ENCODE data around the gene ATG5.
"Not testable (repeated sequence)": the region's sequence is repeated elsewhere in the genome, so short reads cannot be mapped to it uniquely, and the experiment has no call there.

Gene ATG5

GRCh38 chr6:106254636-106255035 lies 70.9 kb downstream of the ATG5 start:
- Histone ChIP-seq H3K36me3 (replicated peaks; ENCODE audit: low read depth, low read length) (no peaks in the 10 kb centered on the region), H4K20me1 (ENCODE audit: insufficient read depth, low read length) (no peaks in the 10 kb centered on the region), H3K9me3 (ENCODE audit: insufficient read depth, low read length) (no peaks in the 10 kb centered on the region), H2AFZ (ENCODE audit: low read depth, low read length) (no peak overlapping the region), H3K27ac (ENCODE audit: low read length) (no peak overlapping the region), H3K4me1 (ENCODE audit: low read length) (peaks cover 18% of the 10 kb centered on the region), H3K4me2 (ENCODE audit: low read length) (no peak overlapping the region), H3K27me3 (ENCODE audit: low read depth, low read length) (no peaks in the 10 kb centered on the region), H3K79me2 (ENCODE audit: low read length) (peaks cover 11% of the 10 kb centered on the region), H3K9ac (ENCODE audit: low read length) (no peak overlapping the region), H3K4me3 (ENCODE audit: low read length) (no peak overlapping the region)
- TF ChIP-seq EZH2phosphoT487 (IDR thresholded peaks at IDR 0.05; ENCODE audit: low read depth), result no peak

GRCh38 chr6:106253731-106254130 lies 71.8 kb downstream of the ATG5 start:
- Histone ChIP-seq H3K4me3 (ENCODE audit: low read length) (no peak overlapping the region), H4K20me1 (ENCODE audit: insufficient read depth, low read length) (no peaks in the 10 kb centered on the region), H3K79me2 (ENCODE audit: low read length) (peaks cover 17% of the 10 kb centered on the region), H3K4me1 (ENCODE audit: low read length) (peaks cover 23% of the 10 kb centered on the region), H3K36me3 (replicated peaks; ENCODE audit: low read depth, low read length) (no peaks in the 10 kb centered on the region), H3K4me2 (ENCODE audit: low read length) (no peak overlapping the region), H3K27ac (ENCODE audit: low read length) (no peak overlapping the region), H3K27me3 (ENCODE audit: low read depth, low read length) (no peaks in the 10 kb centered on the region), H3K9ac (ENCODE audit: low read length) (no peak overlapping the region), H3K9me3 (ENCODE audit: insufficient read depth, low read length) (no peaks in the 10 kb centered on the region), H2AFZ (ENCODE audit: low read depth, low read length) (no peak overlapping the region)
- TF ChIP-seq EZH2phosphoT487 (IDR thresholded peaks at IDR 0.05; ENCODE audit: low read depth) (no peak), CTCF (IDR thresholded peaks at IDR 0.05; ENCODE audit: low read depth, low read length) (no peak)

GRCh38 chr6:106253172-106253571 lies 72.4 kb downstream of the ATG5 start:
- Histone ChIP-seq H2AFZ (ENCODE audit: low read depth, low read length) (no peak overlapping the region), H3K4me2 (ENCODE audit: low read length) (no peak overlapping the region), H3K9me3 (ENCODE audit: insufficient read depth, low read length) (no peaks in the 10 kb centered on the region), H3K9ac (ENCODE audit: low read length) (no peak overlapping the region), H3K36me3 (replicated peaks; ENCODE audit: low read depth, low read length) (no peaks in the 10 kb centered on the region), H3K27me3 (ENCODE audit: low read depth, low read length) (no peaks in the 10 kb centered on the region), H3K4me3 (ENCODE audit: low read length) (no peak overlapping the region), H3K4me1 (ENCODE audit: low read length) (peaks cover 28% of the 10 kb centered on the region), H3K79me2 (ENCODE audit: low read length) (peaks cover 20% of the 10 kb centered on the region), H3K27ac (ENCODE audit: low read length) (no peak overlapping the region), H4K20me1 (ENCODE audit: insufficient read depth, low read length) (no peaks in the 10 kb centered on the region)
- TF ChIP-seq EZH2phosphoT487 (IDR thresholded peaks at IDR 0.05; ENCODE audit: low read depth), result no peak
- TF ChIP-seq CTCF (IDR thresholded peaks at IDR 0.05; ENCODE audit: low read depth, low read length), result no peak

GRCh38 chr6:106252687-106253086 lies 72.9 kb downstream of the ATG5 start:
- Histone ChIP-seq H3K4me2 (ENCODE audit: low read length) (no peak overlapping the region), H3K4me3 (ENCODE audit: low read length) (no peak overlapping the region), H3K9ac (ENCODE audit: low read length) (no peak overlapping the region), H3K27me3 (ENCODE audit: low read depth, low read length) (no peaks in the 10 kb centered on the region), H3K27ac (ENCODE audit: low read length) (no peak overlapping the region), H3K36me3 (replicated peaks; ENCODE audit: low read depth, low read length) (no peaks in the 10 kb centered on the region), H4K20me1 (ENCODE audit: insufficient read depth, low read length) (no peaks in the 10 kb centered on the region), H3K9me3 (ENCODE audit: insufficient read depth, low read length) (no peaks in the 10 kb centered on the region), H3K4me1 (ENCODE audit: low read length) (peaks cover 32% of the 10 kb centered on the region), H3K79me2 (ENCODE audit: low read length) (peaks cover 20% of the 10 kb centered on the region), H2AFZ (ENCODE audit: low read depth, low read length) (no peak overlapping the region)
- no peak for TF ChIP-seq CTCF (IDR thresholded peaks at IDR 0.05; ENCODE audit: low read depth, low read length)
- TF ChIP-seq EZH2phosphoT487 (IDR thresholded peaks at IDR 0.05; ENCODE audit: low read depth), result no peak

GRCh38 chr6:106251531-106252255 lies 73.9 kb downstream of the ATG5 start:
- H3K79me2 ChIP-seq (ENCODE audit: low read length), result peaks cover 15% of the 10 kb centered on the region
- H4K20me1 ChIP-seq (ENCODE audit: insufficient read depth, low read length); H3K4me3 ChIP-seq (ENCODE audit: low read length); H3K4me2 ChIP-seq (ENCODE audit: low read length); H3K36me3 ChIP-seq (replicated peaks; ENCODE audit: low read depth, low read length); H2AFZ ChIP-seq (ENCODE audit: low read depth, low read length); H3K9ac ChIP-seq (ENCODE audit: low read length); H3K27me3 ChIP-seq (ENCODE audit: low read depth, low read length); H3K27ac ChIP-seq (ENCODE audit: low read length); H3K9me3 ChIP-seq (ENCODE audit: insufficient read depth, low read length): not testable (repeated sequence)
- peaks cover 42% of the 10 kb centered on the region for H3K4me1 ChIP-seq (ENCODE audit: low read length)
